Skeletal muscle cell (primary cell): ENCODE measurements around the gene SLC2A13.
"Not testable (repeated sequence)": the region's sequence is repeated elsewhere in the genome, so short reads cannot be mapped to it uniquely, and the experiment has no call there.

Source experiments
- DNase-seq: peaks from one replicate; pipeline ENCODE4 v3.0.0-alpha.2; 2010; ENCODE audit warnings: low read depth
- H3K4me3 ChIP-seq: 2 replicates; pipeline ENCODE4 v1.5.1; 2011; ENCODE audit warnings: low read depth, mild to moderate bottlenecking, control low read depth, low read length, moderate library complexity

Gene SLC2A13

DNA sequence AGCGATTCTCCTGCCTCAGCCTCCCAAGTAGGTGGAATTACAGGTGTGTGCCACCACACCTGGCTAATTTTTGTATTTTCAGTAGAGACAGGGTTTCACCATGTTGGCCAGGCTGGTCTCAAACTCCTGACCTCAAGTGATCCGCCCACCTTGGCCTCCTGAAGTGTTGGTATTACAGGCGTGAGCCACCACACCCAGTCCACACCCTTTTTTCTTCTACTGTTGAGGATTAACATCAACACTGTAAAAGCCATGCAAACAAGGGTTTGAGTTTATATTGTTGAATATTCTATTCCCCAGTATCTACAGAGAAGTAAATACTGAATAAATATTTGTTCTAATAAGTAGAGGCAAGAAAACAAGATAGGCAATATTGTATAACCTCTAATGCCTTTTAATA, 58.9 kb downstream of the SLC2A13 start:
- not testable (repeated sequence) for H3K4me3 ChIP-seq, DNase-seq

DNA sequence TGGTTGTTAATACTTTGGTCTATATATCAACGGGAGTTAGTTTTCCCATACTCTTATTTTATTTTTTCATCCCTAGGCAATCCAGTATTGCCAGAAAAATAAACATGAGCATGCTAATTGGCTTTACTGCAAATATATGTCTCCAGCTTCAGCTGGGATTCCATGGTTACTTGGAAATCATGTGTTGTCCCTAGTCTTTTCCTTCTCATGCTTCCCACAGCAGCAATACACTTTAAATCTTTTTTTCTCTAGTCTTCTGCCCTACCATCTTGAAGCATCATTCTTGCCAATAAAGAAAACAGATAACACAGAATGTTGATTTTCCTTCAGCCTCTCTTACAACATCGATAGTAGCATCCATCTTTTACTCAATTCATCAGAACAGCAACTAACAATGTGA, 60.2 kb downstream of the SLC2A13 start:
- no peak for DNase-seq
- no peak overlapping the region for H3K4me3 ChIP-seq

- DNase-seq = no peak
- no peak overlapping the region for H3K4me3 ChIP-seq
These were observed 61.5 kb downstream of the SLC2A13 start for GRCh38 chr12:40044396-40044795.

- no peak for DNase-seq
- H3K4me3 ChIP-seq = no peak overlapping the region
These were observed 66.3 kb downstream of the SLC2A13 start for GRCh38 chr12:40039598-40039997.

GRCh38 chr12:40038619-40039018, 67.3 kb downstream of the SLC2A13 start:
- DNase-seq = no peak
- H3K4me3 ChIP-seq = no peak overlapping the region

DNA sequence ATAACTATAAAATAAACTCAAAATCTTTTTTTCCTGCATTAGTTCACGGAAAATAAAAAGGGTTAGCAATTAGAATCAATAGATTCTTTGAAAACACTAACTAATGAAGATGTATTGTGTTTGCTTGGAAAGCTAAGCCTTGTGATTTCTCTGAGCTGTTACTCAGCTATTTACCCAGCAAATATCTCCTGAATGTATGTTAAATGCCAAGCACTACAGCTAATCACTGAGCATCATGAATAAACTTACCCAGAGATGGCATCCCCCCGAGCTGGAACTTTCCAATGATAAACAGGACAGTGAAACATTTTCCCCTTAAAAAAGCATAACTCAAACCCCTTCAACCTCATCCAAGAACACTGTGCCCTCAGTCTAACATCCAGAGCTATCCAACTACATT, 71.2 kb downstream of the SLC2A13 start:
- DNase-seq = no peak
- H3K4me3 ChIP-seq = no peak overlapping the region

DNA sequence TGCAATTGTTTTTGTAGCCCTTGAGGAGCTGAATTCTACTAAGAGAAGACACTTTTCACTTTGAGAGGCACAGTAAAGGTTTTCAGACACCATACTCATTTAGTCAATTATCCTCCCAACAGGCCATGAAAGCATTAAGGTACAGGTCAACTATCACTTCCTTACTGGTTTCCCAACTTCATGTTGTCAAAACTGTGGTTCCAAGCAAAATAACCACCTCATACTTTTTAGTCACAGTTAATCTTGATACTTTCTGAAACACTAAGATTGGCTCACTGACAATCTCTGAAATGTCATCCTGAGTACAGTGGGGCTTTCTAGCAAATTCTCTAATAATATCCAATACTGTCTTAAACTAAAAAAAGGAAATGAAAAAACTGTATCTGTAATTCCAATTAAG, 71.7 kb downstream of the SLC2A13 start:
- no peak overlapping the region for H3K4me3 ChIP-seq
- DNase-seq = no peak

GRCh38 chr12:40033242-40033630, 72.6 kb downstream of the SLC2A13 start:
- DNase-seq = no peak
- H3K4me3 ChIP-seq = no peak overlapping the region

- H3K4me3 ChIP-seq = no peak overlapping the region
- no peak for DNase-seq
These were observed 73.2 kb downstream of the SLC2A13 start for GRCh38 chr12:40032433-40033241.

GRCh38 chr12:40031965-40032364, 73.9 kb downstream of the SLC2A13 start:
- DNase-seq = no peak
- H3K4me3 ChIP-seq = no peak overlapping the region

DNA sequence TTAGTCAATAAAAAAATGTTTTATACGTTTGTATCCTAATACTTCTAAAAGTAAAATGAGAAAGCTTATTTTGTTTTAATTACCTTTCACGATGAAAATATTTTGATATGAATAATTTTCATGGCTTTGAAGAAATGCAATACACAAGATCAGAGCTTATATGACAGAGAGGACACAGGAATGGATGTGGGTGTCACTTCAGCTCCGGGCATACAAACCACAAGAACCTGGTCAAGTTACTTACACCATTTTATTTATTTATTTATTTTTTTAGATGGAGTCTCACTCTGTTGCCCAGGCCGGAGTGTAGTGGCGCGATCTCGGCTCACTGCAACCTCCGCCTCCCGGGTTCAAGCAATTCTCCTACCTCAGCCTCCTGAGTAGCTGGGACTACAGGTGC, 74.9 kb downstream of the SLC2A13 start:
- not testable (repeated sequence) for DNase-seq, H3K4me3 ChIP-seq

DNA sequence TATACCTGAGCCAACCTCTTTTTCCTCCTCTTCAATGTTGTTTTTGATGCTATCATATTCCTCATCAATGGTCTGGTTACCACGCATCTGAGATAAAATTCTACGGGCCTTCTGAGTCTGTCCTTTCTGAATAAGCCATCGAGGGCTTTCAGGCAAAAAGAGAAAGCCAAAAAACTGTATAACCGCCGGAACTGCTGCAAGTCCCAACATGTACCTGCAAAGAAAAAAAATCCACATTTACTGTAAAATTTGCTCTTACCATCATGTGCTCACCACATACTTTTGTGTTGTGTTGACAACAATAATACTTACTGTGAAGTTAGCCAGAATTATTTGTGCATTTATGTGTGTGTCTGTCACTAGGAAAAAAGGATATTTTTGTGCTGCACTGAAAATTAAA, 77.6 kb downstream of the SLC2A13 start:
- DNase-seq = no peak
- H3K4me3 ChIP-seq = no peak overlapping the region

DNA sequence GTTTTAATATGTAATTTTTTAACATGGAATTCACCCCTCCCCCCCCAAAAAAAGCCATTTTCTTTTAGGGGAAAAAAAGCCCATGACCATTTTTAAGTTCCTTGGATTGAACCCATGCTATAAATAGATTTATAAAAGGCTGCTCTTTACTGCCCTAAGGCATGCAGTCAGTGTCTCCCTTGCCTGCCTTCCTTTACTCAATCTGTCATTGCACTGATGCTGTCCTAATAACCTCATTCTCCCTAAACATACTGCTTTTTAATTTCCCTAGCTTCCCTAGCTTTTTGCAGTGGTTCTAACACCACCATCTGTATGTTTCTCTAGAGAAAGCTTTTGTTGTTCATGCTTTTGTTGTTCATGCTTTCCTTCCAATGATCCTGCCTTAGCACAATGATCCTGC, 83.0 kb downstream of the SLC2A13 start:
- no peak overlapping the region for H3K4me3 ChIP-seq
- DNase-seq = no peak

- DNase-seq = no peak
- H3K4me3 ChIP-seq = no peak overlapping the region
These were observed 85.6 kb downstream of the SLC2A13 start for GRCh38 chr12:40020261-40020691.

DNA sequence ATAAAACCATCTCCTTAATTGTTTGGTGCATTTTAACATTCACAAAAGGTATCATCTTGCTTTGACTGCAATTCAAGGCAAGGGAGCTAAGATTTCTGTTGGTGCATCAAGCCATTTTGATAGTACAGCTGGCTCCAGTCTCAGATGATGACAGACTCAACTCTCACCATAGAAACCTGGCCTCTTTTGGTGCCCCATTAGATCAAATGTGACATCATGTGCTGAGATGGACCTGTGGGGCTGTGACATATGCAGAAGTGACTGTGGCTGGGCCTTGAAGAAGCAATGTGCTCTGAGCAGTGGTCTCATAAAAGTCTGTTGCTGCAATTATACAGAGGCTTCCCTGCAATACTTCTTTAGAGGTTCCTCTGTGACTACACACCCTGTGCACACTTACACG, 88.4 kb downstream of the SLC2A13 start:
- no peak overlapping the region for H3K4me3 ChIP-seq
- DNase-seq = no peak

GRCh38 chr12:40016980-40017379, 88.9 kb downstream of the SLC2A13 start:
- DNase-seq = peak; percentile 86
- H3K4me3 ChIP-seq = no peak overlapping the region

GRCh38 chr12:40015881-40016280, 90.0 kb downstream of the SLC2A13 start:
- no peak overlapping the region for H3K4me3 ChIP-seq
- no peak for DNase-seq

DNA sequence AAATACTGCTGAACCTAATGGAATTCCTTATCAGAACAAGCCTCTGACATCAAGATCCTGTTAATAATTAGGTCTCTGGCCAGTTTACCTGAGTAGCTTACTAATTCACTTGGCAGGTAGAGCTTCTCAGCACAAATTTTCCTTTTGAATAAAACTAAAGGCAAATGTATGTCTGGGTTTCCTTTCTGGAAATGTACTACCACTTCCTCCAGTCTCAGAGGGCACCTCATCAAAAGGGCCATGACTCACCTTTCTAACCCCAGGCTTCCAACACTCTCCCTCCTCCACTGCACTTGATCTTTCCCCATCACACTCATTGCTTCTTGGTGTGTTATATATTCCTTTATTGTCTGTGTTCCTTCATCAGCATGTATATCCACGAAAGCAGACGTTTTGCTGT, 90.5 kb downstream of the SLC2A13 start:
- H3K4me3 ChIP-seq = no peak overlapping the region
- DNase-seq = no peak

GRCh38 chr12:40013847-40014246, 92.0 kb downstream of the SLC2A13 start:
- H3K4me3 ChIP-seq = no peak overlapping the region
- DNase-seq = no peak

DNA sequence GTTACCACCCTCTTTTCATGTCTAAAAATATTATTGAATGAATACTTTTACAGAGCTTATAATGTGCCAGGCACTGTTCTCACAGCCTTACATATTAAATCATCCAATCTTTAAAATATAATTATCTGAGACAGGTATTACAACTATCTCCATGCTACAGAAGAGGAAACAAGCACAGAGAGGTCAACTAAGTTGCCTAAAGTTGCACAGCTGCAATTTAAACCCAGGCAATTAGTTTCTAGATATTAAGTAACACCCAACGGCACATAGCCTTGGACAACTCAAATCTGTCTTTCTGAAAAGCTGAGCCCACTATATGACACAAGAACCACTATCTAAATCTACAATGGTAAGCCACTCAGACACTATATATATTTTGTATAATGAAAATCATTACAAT, 92.6 kb downstream of the SLC2A13 start:
- no peak overlapping the region for H3K4me3 ChIP-seq
- no peak for DNase-seq

DNA sequence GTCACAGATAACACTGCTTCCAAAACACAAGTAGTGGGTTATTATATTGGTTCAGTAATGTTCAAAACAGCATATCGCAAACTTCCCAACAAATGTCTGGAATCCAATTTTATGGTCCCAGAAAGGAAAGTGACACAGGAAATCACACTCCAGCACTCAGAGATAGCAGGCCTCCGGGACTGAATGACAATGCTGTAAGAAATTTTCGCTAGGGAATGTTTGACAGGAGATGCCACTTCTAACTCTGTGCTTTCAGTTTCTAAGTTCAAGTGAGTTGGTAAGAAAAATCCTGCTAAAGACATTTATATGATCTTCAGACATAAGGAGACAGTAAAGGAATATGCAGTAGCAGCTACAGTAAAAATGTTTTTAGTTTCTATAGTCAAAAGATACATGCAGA, 93.2 kb downstream of the SLC2A13 start:
- no peak for DNase-seq
- no peak overlapping the region for H3K4me3 ChIP-seq

- DNase-seq = no peak
- H3K4me3 ChIP-seq = no peak overlapping the region
These were observed 94.1 kb downstream of the SLC2A13 start for GRCh38 chr12:40011775-40012129.
